Left lung (tissue), 10 donors: Measurements from ENCODE around the gene CES5A. TPM values are rescaled to one million over a fixed set of nuclear protein-coding genes. Genes with fewer than 3 reads are reported as not detected.
A peak's percentile ranks its signal among the peaks of the same experiment; 100 is the strongest.
"Not testable (repeated sequence)": the region's sequence is repeated elsewhere in the genome, so short reads cannot be mapped to it uniquely, and the experiment has no call there.

Source experiments
- ATAC-seq: fragments of 200-7000 bp; cut with Tn5 transposase; one replicate; pipeline ENCODE4 v1.9.1; 2020; ENCODE audit warnings: moderate library complexity
- DNase-seq, 4 donors: peaks; one replicate each; pipeline ENCODE4 v3.0.0-alpha.2; 2013 to 2020
- H3K27ac ChIP-seq, 2 donors: fragments of 200-600 bp; sonication (generic) in 1 of 2; one replicate each; pipeline versions ENCODE4 v1.5.0 to v1.8.0; 2020 to 2021
- H3K27me3 ChIP-seq, 2 donors: fragments of 200-600 bp; sonication (generic) in 1 of 2; one replicate each; pipeline versions ENCODE4 v1.5.0 to v1.8.0; 2020 to 2021
- H3K36me3 ChIP-seq, 2 donors: fragments of 200-600 bp; sonication (generic) in 1 of 2; one replicate each; pipeline versions ENCODE4 v1.5.0 to v1.8.0; 2020 to 2021
- H3K4me1 ChIP-seq, 2 donors: fragments of 200-600 bp; one replicate each; pipeline ENCODE4 v1.8.0; 2021
- H3K4me3 ChIP-seq, 2 donors: fragments of 200-600 bp; sonication (generic) in 1 of 2; one replicate each; pipeline versions ENCODE4 v1.5.0 to v1.8.0; 2020 to 2021; ENCODE audit warnings: mild to moderate bottlenecking in 1 of 2
- H3K9me3 ChIP-seq, 2 donors: fragments of 200-600 bp; sonication (generic) in 1 of 2; one replicate each; pipeline versions ENCODE4 v1.5.0 to v1.8.0; 2020 to 2021
- CTCF ChIP-seq, 2 donors: fragments of 200-600 bp; sonication (generic) in 1 of 2; IDR thresholded peaks; one replicate each; pipeline versions ENCODE4 v1.5.0 to v1.8.0; 2021; ENCODE audit warnings: antibody characterized with exemption in 2 of 2
- intact Hi-C, 2 donors: fragments of 100-400 bp; cut with DNase I; formaldehyde crosslinking; loops; one replicate each; pipeline versions ENCODE4 v1.11.2 to v1.14.2; 2022
- polyA plus RNA-seq, 6 donors: library from polyadenylated mRNA; unstranded; fragments of 120-200 nt; gene quantifications; one replicate each; pipeline ENCODE4 v1.2.1, GENCODE V29; 2013; ENCODE audit not compliant: insufficient read length in 6 of 6
- total RNA-seq, 2 donors: library from RNA; stranded (reverse); fragmentation: NEBNext Ultra II Directional; extraction: Animal tissue kit (Norgen Biotek cat#: 25700); gene quantifications; one replicate each; pipeline ENCODE4 v1.2.1, GENCODE V29; 2021
- donor health status: DM: no; HTN: yes; CAD: no.
- donor health status: DM: no; HTN: no; CAD: no.

CES5A gene
- total and polyA plus RNA-seq, 8 donors = 0.20 TPM; not detected in 7

- no peaks in the 10 kb centered on the region for H3K36me3 ChIP-seq
- TF ChIP-seq CTCF (IDR thresholded peaks at IDR 0.05) = no peak
- no peaks in the 10 kb centered on the region for H3K27me3 ChIP-seq
- peak overlapping the region in 1 of 2 donors; percentile 23 for H3K27ac ChIP-seq
- H3K4me3 ChIP-seq = no peak overlapping the region
- intact Hi-C loops = no loop called here
- H3K9me3 ChIP-seq = no peaks in the 10 kb centered on the region
- DNase-seq (no peak), ATAC-seq (no peak)
- peaks cover 0 to 22% of the 10 kb centered on the region in 2 donors for H3K4me1 ChIP-seq
Observed at GRCh38 chr16:55836158-55836611, 39.0 kb downstream of the CES5A start.

- TF ChIP-seq CTCF (IDR thresholded peaks at IDR 0.05) = no peak
- H3K27me3 ChIP-seq = no peaks in the 10 kb centered on the region
- ATAC-seq = peak; percentile 5
- peak in 2 of 4 donors; percentile 68 to 74 for DNase-seq
- no peaks in the 10 kb centered on the region for H3K36me3 ChIP-seq
- H3K9me3 ChIP-seq = no peaks in the 10 kb centered on the region
- intact Hi-C loops = no loop called here
- peaks cover 0 to 22% of the 10 kb centered on the region in 2 donors for H3K4me1 ChIP-seq
- no peak overlapping the region for H3K27ac ChIP-seq
- H3K4me3 ChIP-seq = no peak overlapping the region
Observed at GRCh38 chr16:55835581-55835980, 39.6 kb downstream of the CES5A start.

GRCh38 chr16:55835173-55835572, 40.0 kb downstream of the CES5A start:
- intact Hi-C loops, H3K4me3 ChIP-seq, H3K36me3 ChIP-seq, ATAC-seq, H3K9me3 ChIP-seq, DNase-seq, H3K27me3 ChIP-seq, H3K27ac ChIP-seq: not testable (repeated sequence)
- peaks cover 0 to 22% of the 10 kb centered on the region in 2 donors for H3K4me1 ChIP-seq

- intact Hi-C loops = no loop called here
- no peak for DNase-seq
- Histone ChIP-seq H3K27me3 (no peaks in the 10 kb centered on the region), H3K36me3 (no peaks in the 10 kb centered on the region), H3K4me1 (peaks cover 0 to 19% of the 10 kb centered on the region in 2 donors), H3K9me3 (no peaks in the 10 kb centered on the region), H3K4me3 (no peak overlapping the region), H3K27ac (no peak overlapping the region)
- no peak for TF ChIP-seq CTCF (IDR thresholded peaks at IDR 0.05)
- ATAC-seq = no peak
Observed at GRCh38 chr16:55834049-55834448, 41.1 kb downstream of the CES5A start.

- Histone ChIP-seq H3K36me3 (no peaks in the 10 kb centered on the region), H3K27ac (peak within 1 kb of the TSS; percentile 18 to 48), H3K27me3 (no peaks in the 10 kb centered on the region), H3K9me3 (no peaks in the 10 kb centered on the region), H3K4me3 (peak within 1 kb of the TSS; percentile 15 to 27), H3K4me1 (peaks cover 0 to 19% of the 10 kb centered on the region in 2 donors)
- no peak for TF ChIP-seq CTCF (IDR thresholded peaks at IDR 0.05)
- DNase-seq (peak; percentile 64 to 91 (median 88)), ATAC-seq (peak; percentile 89)
- intact Hi-C loops = no loop called here
Observed at GRCh38 chr16:55832773-55833691, 42.1 kb downstream of the CES5A start, which contains the start of gene CES1. CES1 (minus strand) TSS chr16:55833096; CDS start chr16:55833055, 41 bp downstream.
